ENCODE data around the gene MGAT4C. TPM values are rescaled to one million over a fixed set of nuclear protein-coding genes. Genes with fewer than 3 reads are reported as not detected.

The MGAT4C gene
- not detected in 2 replicates for total RNA-seq

GRCh38 chr12:86256163-86256562 is at the start of gene MGAT4C:
MGAT4C (minus strand) TSS chr12:86256391.

